HepG2 (cell line): ENCODE results near the gene BATF3. TPM values are rescaled to one million over a fixed set of nuclear protein-coding genes. Genes with fewer than 3 reads are reported as not detected.
A peak's percentile ranks its signal among the peaks of the same experiment; 100 is the strongest.

Source experiments
- ATAC-seq: fragments of 200-7000 bp; cut with Tn5 transposase; 3 replicates; pipeline ENCODE4 v1.9.1; 2020; ENCODE audit warnings: mild to moderate bottlenecking, moderate library complexity
- BruUV-seq: library from RNA; stranded (reverse); fragments of 400-500 nt; replicated peaks from 2 replicates; lab custom pipeline; 2021; lab: Mats Ljungman, UMichigan
- CTCF ChIA-PET: fragments of 300-600 bp; formaldehyde crosslinking; extraction: SDS; loops from one replicate; lab custom pipeline; 2021; ENCODE audit warnings: low total read pairs, inconsistent platforms, low intra/inter-chr PET ratio; lab: Yijun Ruan, JAX
- POLR2A ChIA-PET: fragments of 350-600 bp; sonication (Branson Sonifier 250); formaldehyde crosslinking; loops from one replicate; lab custom pipeline; 2020; ENCODE audit warnings: antibody characterized with exemption, inconsistent platforms; lab: Yijun Ruan, JAX
- DNase-seq: peaks from one replicate; pipeline ENCODE4 v3.0.0-alpha.2; 2015; ENCODE audit warnings: low spot score
- FAIRE-seq: peaks from 3 replicates; lab custom pipeline; 2011; peaks lifted over from hg19 to GRCh38; lab: Jason Lieb, UNC
- H2AFZ ChIP-seq: one replicate; pipeline ENCODE4 v1.6.1; 2011; ENCODE audit warnings: low read length, inconsistent platforms
- H3K27ac ChIP-seq: fragments of 300-600 bp; 3 replicates; pipeline ENCODE4 v1.8.0; 2011; ENCODE audit warnings: mixed run types, mild to moderate bottlenecking, mixed read lengths, low read length, inconsistent platforms; ENCODE audit not compliant: insufficient read depth; ENCODE audit errors: extremely low read length
- H3K27me3 ChIP-seq, 2 experiments: fragments of 200-600 bp in 1 of 2; 2 replicates in 1 of 2; 3 replicates in 1 of 2; pipeline versions ENCODE4 v1.6.0 to v1.8.0; 2011; ENCODE audit warnings: low read length in 2 of 2, mild to moderate bottlenecking in 2 of 2, moderate library complexity in 2 of 2, inconsistent platforms in 1 of 2; ENCODE audit not compliant: insufficient read depth in 2 of 2, control insufficient read depth in 1 of 2
- H3K36me3 ChIP-seq, 2 experiments: fragments of 200-600 bp in 1 of 2; replicated peaks in 1 of 2; 2 replicates in 1 of 2; 3 replicates in 1 of 2; pipeline versions ENCODE4 v1.5.1 to v1.8.0; 2011; ENCODE audit warnings: low read length in 2 of 2, inconsistent platforms in 1 of 2; ENCODE audit not compliant: insufficient read depth in 2 of 2, control insufficient read depth in 1 of 2
- H3K4me1 ChIP-seq: 2 replicates; pipeline ENCODE4 v1.5.1; 2012; ENCODE audit warnings: low read length, inconsistent platforms; ENCODE audit not compliant: insufficient read depth
- H3K4me2 ChIP-seq: 2 replicates; pipeline ENCODE4 v1.6.0; 2011; ENCODE audit warnings: low read depth, low read length, inconsistent platforms
- H3K4me3 ChIP-seq, 3 experiments: fragments of 200-600 bp in 1 of 3; sonication (generic), shearing (Covaris generic) in 1 of 3; replicated peaks in 1 of 3; 2 replicates each; pipeline ENCODE4 v1.5.1; 2011 to 2016; ENCODE audit warnings: low read length in 3 of 3, inconsistent platforms in 2 of 3, low read depth in 2 of 3, mild to moderate bottlenecking in 2 of 3, control low read depth in 1 of 3, mixed read lengths in 1 of 3; ENCODE audit not compliant: insufficient read depth in 1 of 3
- H3K79me2 ChIP-seq: one replicate; pipeline ENCODE4 v1.6.1; 2011; ENCODE audit warnings: low read length, inconsistent platforms; ENCODE audit not compliant: insufficient read depth
- H3K9ac ChIP-seq: 2 replicates; pipeline ENCODE4 v1.6.0; 2011; ENCODE audit warnings: mild to moderate bottlenecking, low read depth, low read length, inconsistent platforms; ENCODE audit not compliant: insufficient read depth
- H3K9me3 ChIP-seq: 2 replicates; pipeline ENCODE4 v1.5.1; 2012; ENCODE audit warnings: mild to moderate bottlenecking, low read length
- H4K20me1 ChIP-seq: 2 replicates; pipeline ENCODE4 v1.6.0; 2011; ENCODE audit warnings: inconsistent platforms, mild to moderate bottlenecking, low read length, moderate library complexity; ENCODE audit not compliant: insufficient read depth
- BRD4 ChIP-seq: sonication (generic); formaldehyde crosslinking; IDR thresholded peaks from 2 replicates; pipeline ENCODE4 v1.4.0; 2020; ENCODE audit warnings: missing genetic modification reagents
- CENPX ChIP-seq: sonication (generic); formaldehyde crosslinking; IDR thresholded peaks from 2 replicates; pipeline ENCODE4 v1.9.0; 2021; ENCODE audit warnings: mild to moderate bottlenecking, missing genetic modification reagents, moderate library complexity
- DDIT3 ChIP-seq: sonication (generic); formaldehyde crosslinking; IDR thresholded peaks from 2 replicates; pipeline ENCODE4 v1.4.0; 2020; ENCODE audit warnings: mild to moderate bottlenecking, missing genetic modification reagents
- GATAD2A ChIP-seq: IDR thresholded peaks from 2 replicates; pipeline ENCODE4 v1.6.1; 2016
- HINFP ChIP-seq: sonication (generic); formaldehyde crosslinking; IDR thresholded peaks from 2 replicates; pipeline ENCODE4 v1.4.0; 2020; ENCODE audit warnings: low read depth, mild to moderate bottlenecking, missing genetic modification reagents
- IKZF4 ChIP-seq: sonication (generic); formaldehyde crosslinking; IDR thresholded peaks from 2 replicates; pipeline ENCODE4 v1.5.1; 2020; ENCODE audit warnings: borderline replicate concordance, mild to moderate bottlenecking, low read depth, missing genetic modification reagents; ENCODE audit errors: not compliant biosample characterization
- JUNB ChIP-seq: sonication (generic); formaldehyde crosslinking; IDR thresholded peaks from 2 replicates; pipeline ENCODE4 v1.8.0; 2022; ENCODE audit warnings: missing genetic modification reagents, mild to moderate bottlenecking, borderline replicate concordance
- PLRG1 ChIP-seq: fragments of 450-650 bp; conservative IDR thresholded peaks from 2 replicates; pipeline ENCODE4 v1.6.1; 2016
- RBM22 ChIP-seq: fragments of 200-400 bp; formaldehyde crosslinking; optimal IDR thresholded peaks from 2 replicates; pipeline ENCODE3; 2017; ENCODE audit warnings: mild to moderate bottlenecking, low read length, moderate library complexity
- SAFB2 ChIP-seq: sonication (generic); formaldehyde crosslinking; IDR thresholded peaks from 2 replicates; pipeline ENCODE4 v1.5.1; 2020; ENCODE audit warnings: missing genetic modification reagents, low read depth, mild to moderate bottlenecking, borderline replicate concordance
- SMAD3 ChIP-seq: sonication (generic); formaldehyde crosslinking; IDR thresholded peaks from 2 replicates; pipeline ENCODE4 v1.4.0; 2020; ENCODE audit warnings: missing genetic modification reagents
- XBP1 ChIP-seq: sonication (generic); formaldehyde crosslinking; IDR thresholded peaks from 2 replicates; pipeline ENCODE4 v1.5.0; 2020; ENCODE audit warnings: missing genetic modification reagents
- ZKSCAN8 ChIP-seq: IDR thresholded peaks from 2 replicates; pipeline ENCODE4 v1.6.1; 2016; ENCODE audit warnings: borderline replicate concordance, missing genetic modification reagents, missing compliant biosample characterization
- ZNF691 ChIP-seq: sonication (generic); formaldehyde crosslinking; IDR thresholded peaks from 2 replicates; pipeline ENCODE4 v1.4.0; 2020; ENCODE audit warnings: missing genetic modification reagents, low read depth, mild to moderate bottlenecking, borderline replicate concordance
- ZNF75D ChIP-seq: sonication (generic); formaldehyde crosslinking; IDR thresholded peaks from 2 replicates; pipeline ENCODE4 v1.8.1; 2023; ENCODE audit warnings: missing genetic modification reagents, mild to moderate bottlenecking, borderline replicate concordance
- ZNF792 ChIP-seq: IDR thresholded peaks from 2 replicates; pipeline ENCODE4 v1.6.1; 2016
- ZNF816 ChIP-seq: sonication (generic); formaldehyde crosslinking; IDR thresholded peaks from 2 replicates; pipeline ENCODE4 v1.8.0; 2022; ENCODE audit warnings: missing genetic modification reagents, mild to moderate bottlenecking, borderline replicate concordance
- ZSCAN31 ChIP-seq: sonication (generic); formaldehyde crosslinking; IDR thresholded peaks from 2 replicates; pipeline ENCODE4 v1.5.0; 2020; ENCODE audit warnings: low read depth, mild to moderate bottlenecking, missing genetic modification reagents
- WGBS: methylation state at CpG from one replicate; pipeline ENCODE4 v1.1.6; 2017; ENCODE audit warnings: low lambda C conversion rate; 5-methylcytosine and 5-hydroxymethylcytosine counted together
- in situ Hi-C: cut with HindIII; loops from 2 replicates; pipeline ENCODE4 v1.10.0; 2017; ENCODE audit warnings: low pct_unique_long_range_greater_than_20kb; ENCODE audit not compliant: extremely low pct_ligation_motif_present
- intact Hi-C: fragments of 100-400 bp; cut with micrococcal nuclease; formaldehyde crosslinking; loops from one replicate; pipeline ENCODE4 v1.10.0; 2022; ENCODE audit not compliant: unreplicated experiment
- polyA plus RNA-seq, 8 experiments: library from polyadenylated mRNA; depleted of rRNA in 3 of 8; stranded (reverse) in 7 of 8; unstranded in 1 of 8; fragments of >200 nt; fragmentation: Illumina TruSeq in 4 of 8; extraction: Trizol in 4 of 8; gene quantifications; 2 replicates each; pipeline versions ENCODE4 v1.2.1 to v1.2.3, GENCODE V29; 2011 to 2016; ENCODE audit warnings: low read depth in 4 of 8, missing spikeins in 1 of 8, mixed read lengths in 1 of 8; ENCODE audit not compliant: insufficient read depth in 1 of 8
- total RNA-seq, 5 experiments: library from RNA; depleted of rRNA; stranded (reverse); fragments of >200 nt; fragmentation: Illumina TruSeq; extraction: Trizol; gene quantifications; 2 replicates each; pipeline ENCODE4 v1.2.3, GENCODE V29; 2016; ENCODE audit warnings: low read depth in 1 of 5

BATF3 gene
- total and polyA plus RNA-seq, 2 of the 13 experiments (the other 11 are each of a cell fraction or from before 2014, with no cell fraction given): 0.13 TPM; not detected in 1

GRCh38 chr1:212731630-212732029 is 32.0 kb upstream of the BATF3 start:
- CTCF ChIA-PET: no interaction called here
- POLR2A ChIA-PET: no interaction called here
- Histone ChIP-seq H3K4me3 (no peak overlapping the region), H3K9ac (no peak overlapping the region), H3K27me3 (no peaks in the 10 kb centered on the region), H2AFZ (no peak overlapping the region), H3K4me1 (peaks cover 38% of the 10 kb centered on the region), H3K4me2 (no peak overlapping the region), H3K79me2 (no peaks in the 10 kb centered on the region), H3K9me3 (no peaks in the 10 kb centered on the region), H4K20me1 (no peaks in the 10 kb centered on the region), H3K36me3 (peaks cover 2 to 10% of the 10 kb centered on the region in 2 experiments; a peak in 3 of 5 replicates), H3K27ac (no peak overlapping the region)
- in situ Hi-C loops (no loop called here), intact Hi-C loops (no loop called here)
- no TSS peak for BruUV-seq
- FAIRE-seq (peak; percentile 12), ATAC-seq (no peak), DNase-seq (no peak)
- WGBS: 100% methylated on average over 1 of the region's 1 CpG
- TF ChIP-seq RBM22: peak; percentile 71
- no peak for TF ChIP-seq PLRG1

GRCh38 chr1:212728606-212729005 is 29.0 kb upstream of the BATF3 start:
- peaks cover 59% of the 10 kb centered on the region for H3K4me1 ChIP-seq
- ATAC-seq (peak; percentile 92), DNase-seq (peak; percentile 63), FAIRE-seq (peak; percentile 74)
- peak overlapping the region; percentile 31 for H3K9ac ChIP-seq
- no peaks in the 10 kb centered on the region for H3K27me3 ChIP-seq
- intact Hi-C loops (no loop called here), in situ Hi-C loops (no loop called here)
- no peaks in the 10 kb centered on the region for H3K79me2 ChIP-seq
- no TSS peak for BruUV-seq
- H3K4me3 ChIP-seq: peak overlapping the region in 2 of 3 experiments; percentile 39 to 45; a peak in 2 of 6 replicates
- peak overlapping the region; percentile 67 for H3K4me2 ChIP-seq
- ChIA-PET POLR2A (interaction anchor here (1.2 kb wide), 1 partner anchor 10 kb away, joined by 3 read pairs; no protein-coding TSS in a partner anchor), CTCF (no interaction called here)
- 1% methylated on average over 5 of the region's 5 CpGs for WGBS
- peaks cover 0 to 2% of the 10 kb centered on the region in 2 experiments; a peak in 3 of 5 replicates for H3K36me3 ChIP-seq
- H4K20me1 ChIP-seq: no peaks in the 10 kb centered on the region
- H2AFZ ChIP-seq: no peak overlapping the region
- H3K27ac ChIP-seq: peak overlapping the region; percentile 75
- H3K9me3 ChIP-seq: no peaks in the 10 kb centered on the region
- no peak for TF ChIP-seq XBP1 (CRISPR knock-in tag)
- no peak for TF ChIP-seq JUNB (CRISPR knock-in tag)
- TF ChIP-seq SAFB2 (CRISPR knock-in tag): no peak; the same call in 1 of the 2 replicates
- no peak for TF ChIP-seq ZNF792 (CRISPR knock-in tag)
- TF ChIP-seq SMAD3 (CRISPR knock-in tag): no peak
- TF ChIP-seq ZNF816 (CRISPR knock-in tag): no peak
- no peak for TF ChIP-seq BRD4 (CRISPR knock-in tag)
- no peak for TF ChIP-seq HINFP
- TF ChIP-seq ZNF691 (CRISPR knock-in tag): no peak
- TF ChIP-seq ZNF75D (CRISPR knock-in tag): no peak
- TF ChIP-seq IKZF4 (CRISPR knock-in tag): no peak
- TF ChIP-seq CENPX (CRISPR knock-in tag): no peak
- 0 out of 2 replicates have a peak, but pooled peaks have one; percentile 61 for TF ChIP-seq ZKSCAN8 (CRISPR knock-in tag)
- peak; percentile 86 for TF ChIP-seq GATAD2A (CRISPR knock-in tag)
- TF ChIP-seq ZSCAN31: no peak
- TF ChIP-seq DDIT3 (CRISPR knock-in tag): no peak
